CD4-positive, alpha-beta T cell (primary cell): ENCODE measurements around the gene ADARB2. TPM values are rescaled to one million over a fixed set of nuclear protein-coding genes. Genes with fewer than 3 reads are reported as not detected.

ENCODE experiments used
- ATAC-seq: fragments of 200-7000 bp; cut with Tn5 transposase; one replicate; pipeline ENCODE4 v1.10.0; 2022; ENCODE audit warnings: mild to moderate bottlenecking; ENCODE audit not compliant: poor library complexity
- CTCF ChIA-PET: fragments of 350-600 bp; sonication (Branson Sonifier 250); formaldehyde crosslinking; loops from one replicate; lab custom pipeline; 2021; ENCODE audit warnings: antibody characterized with exemption, inconsistent platforms; lab: Charles Lee
- POLR2A ChIA-PET: fragments of 350-600 bp; sonication (Branson Sonifier 250); formaldehyde crosslinking; loops from one replicate; lab custom pipeline; 2021; ENCODE audit warnings: antibody characterized with exemption, inconsistent platforms; lab: Charles Lee
- DNase-seq, 14 experiments: peaks; one replicate each; pipeline ENCODE4 v3.0.0-alpha.2; 2013 to 2020; ENCODE audit warnings: mixed read lengths in 2 of 14
- H3K27ac ChIP-seq, 2 donors: one replicate each; pipeline versions ENCODE4 v1.5.1 to v1.7.0; 2013; ENCODE audit warnings: low read length in 2 of 2, low read depth in 1 of 2, mild to moderate bottlenecking in 1 of 2
- H3K27me3 ChIP-seq, 2 experiments: 1 replicate in 1 of 2; 2 replicates in 1 of 2; pipeline versions ENCODE4 v1.6.1 to v1.7.0; 2013; ENCODE audit warnings: low read length in 2 of 2, control low read depth in 1 of 2, mild to moderate bottlenecking in 1 of 2, moderate library complexity in 1 of 2; ENCODE audit not compliant: insufficient read depth in 2 of 2, control insufficient read depth in 1 of 2
- H3K36me3 ChIP-seq: one replicate; pipeline ENCODE4 v1.6.1; 2013; ENCODE audit warnings: low read length, control low read depth; ENCODE audit not compliant: insufficient read depth
- H3K4me1 ChIP-seq: one replicate; pipeline ENCODE4 v1.6.1; 2013; ENCODE audit warnings: low read length, control low read depth; ENCODE audit not compliant: insufficient read depth
- H3K4me3 ChIP-seq: one replicate; pipeline ENCODE4 v1.5.1; 2013; ENCODE audit warnings: mild to moderate bottlenecking, low read length, moderate library complexity
- H3K9me3 ChIP-seq, 2 experiments: 1 replicate in 1 of 2; 2 replicates in 1 of 2; pipeline versions ENCODE4 v1.6.1 to v1.7.0; 2013; ENCODE audit warnings: low read length in 2 of 2, mild to moderate bottlenecking in 2 of 2, control low read depth in 1 of 2, moderate library complexity in 1 of 2; ENCODE audit not compliant: control insufficient read depth in 1 of 2, insufficient read depth in 1 of 2
- H3K27ac Mint-ChIP-seq: one replicate; pipeline ENCODE4 v1.8.0; 2020; ENCODE audit warnings: mixed read lengths
- H3K27me3 Mint-ChIP-seq: one replicate; pipeline ENCODE4 v1.8.0; 2021; ENCODE audit warnings: mixed read lengths
- H3K36me3 Mint-ChIP-seq: one replicate; pipeline ENCODE4 v1.8.0; 2021; ENCODE audit warnings: low read depth, mixed read lengths
- H3K4me1 Mint-ChIP-seq: one replicate; pipeline ENCODE4 v1.8.0; 2021; ENCODE audit warnings: low read depth, mixed read lengths
- H3K4me3 Mint-ChIP-seq: one replicate; pipeline ENCODE4 v1.8.0; 2020; ENCODE audit warnings: mild to moderate bottlenecking, mixed read lengths
- H3K9me3 Mint-ChIP-seq: one replicate; pipeline ENCODE4 v1.8.0; 2020; ENCODE audit warnings: mixed read lengths
- intact Hi-C, 2 experiments: fragments of 100-400 bp; cut with DNase I in 1 of 2; cut with micrococcal nuclease in 1 of 2; formaldehyde crosslinking; loops; one replicate each; pipeline versions ENCODE4 v1.15.1 to v1.9.0; 2023 to 2025; cut with DNase I, micrococcal nuclease
- total RNA-seq, 174 experiments: library from RNA in 2 of 174; stranded (reverse) in 2 of 174; gene quantifications; one replicate each; pipeline ENCODE4 v1.2.3 and lab custom pipeline; 2021 to 2026
- TF ChIP-seq, protein P1 (sequence below): fragments of 200-600 bp; IDR thresholded peaks from one replicate; pipeline ENCODE4 v1.8.0; 2022; ENCODE audit warnings: antibody characterized with exemption, mild to moderate bottlenecking

ADARB2 gene
- total RNA-seq, 2 experiments from 2014 or later, result 0.14 TPM; not detected in 1

DNA sequence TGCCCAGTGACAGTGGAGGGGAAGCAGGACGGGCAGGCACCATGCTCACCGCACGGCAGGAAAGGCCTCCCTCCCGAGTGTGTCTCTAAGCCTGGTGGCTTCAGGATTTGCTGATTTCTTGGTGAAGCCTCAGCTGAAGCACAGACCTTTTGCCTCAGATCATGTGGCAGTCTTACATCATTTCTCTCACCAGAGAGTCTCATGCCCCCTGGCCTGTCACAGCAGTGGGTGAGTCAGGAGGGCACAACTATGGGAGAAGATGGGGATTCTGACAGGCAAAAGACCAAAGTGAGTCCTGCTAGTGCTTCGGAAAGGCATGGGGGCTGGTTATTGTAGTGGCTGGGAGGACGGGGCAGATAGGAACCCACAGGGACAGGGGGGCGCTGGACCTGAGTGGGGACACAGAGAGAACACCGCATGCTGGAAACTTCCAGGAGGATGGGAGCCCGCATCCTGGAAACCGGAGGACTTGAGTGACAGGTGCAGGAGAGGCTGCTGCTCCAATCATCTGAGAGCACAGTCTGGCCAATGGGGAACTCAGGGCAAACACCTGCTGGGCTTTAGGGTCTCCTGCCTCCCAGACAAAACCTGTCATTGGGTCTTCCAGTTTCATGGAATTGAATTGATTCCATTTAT lies 166.8 kb downstream of the ADARB2 start:
- Mint-ChIP-seq H3K4me1 (no peaks in the 10 kb centered on the region), H3K9me3 (no peaks in the 10 kb centered on the region), H3K4me3 (no peak overlapping the region), H3K27ac (no peak overlapping the region), H3K36me3 (no peaks in the 10 kb centered on the region), H3K27me3 (peaks cover 4% of the 10 kb centered on the region)
- no peak overlapping the region for H3K4me3 ChIP-seq
- ATAC-seq (no peak), DNase-seq (no peak)
- no peak overlapping the region for H3K27ac ChIP-seq
- TF ChIP-seq, protein P1, sequence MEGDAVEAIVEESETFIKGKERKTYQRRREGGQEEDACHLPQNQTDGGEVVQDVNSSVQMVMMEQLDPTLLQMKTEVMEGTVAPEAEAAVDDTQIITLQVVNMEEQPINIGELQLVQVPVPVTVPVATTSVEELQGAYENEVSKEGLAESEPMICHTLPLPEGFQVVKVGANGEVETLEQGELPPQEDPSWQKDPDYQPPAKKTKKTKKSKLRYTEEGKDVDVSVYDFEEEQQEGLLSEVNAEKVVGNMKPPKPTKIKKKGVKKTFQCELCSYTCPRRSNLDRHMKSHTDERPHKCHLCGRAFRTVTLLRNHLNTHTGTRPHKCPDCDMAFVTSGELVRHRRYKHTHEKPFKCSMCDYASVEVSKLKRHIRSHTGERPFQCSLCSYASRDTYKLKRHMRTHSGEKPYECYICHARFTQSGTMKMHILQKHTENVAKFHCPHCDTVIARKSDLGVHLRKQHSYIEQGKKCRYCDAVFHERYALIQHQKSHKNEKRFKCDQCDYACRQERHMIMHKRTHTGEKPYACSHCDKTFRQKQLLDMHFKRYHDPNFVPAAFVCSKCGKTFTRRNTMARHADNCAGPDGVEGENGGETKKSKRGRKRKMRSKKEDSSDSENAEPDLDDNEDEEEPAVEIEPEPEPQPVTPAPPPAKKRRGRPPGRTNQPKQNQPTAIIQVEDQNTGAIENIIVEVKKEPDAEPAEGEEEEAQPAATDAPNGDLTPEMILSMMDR, result no peak
- POLR2A ChIA-PET, result interaction anchor here (0.8 kb wide), 1 partner anchor 1414 kb away, joined by 3 read pairs; no protein-coding TSS in a partner anchor
- H3K36me3 ChIP-seq, result no peaks in the 10 kb centered on the region
- peaks cover 0 to 7% of the 10 kb centered on the region in 2 experiments for H3K9me3 ChIP-seq
- CTCF ChIA-PET, result no interaction called here
- no peaks in the 10 kb centered on the region for H3K27me3 ChIP-seq
- no peaks in the 10 kb centered on the region for H3K4me1 ChIP-seq
- intact Hi-C loops, result no loop called here

DNA sequence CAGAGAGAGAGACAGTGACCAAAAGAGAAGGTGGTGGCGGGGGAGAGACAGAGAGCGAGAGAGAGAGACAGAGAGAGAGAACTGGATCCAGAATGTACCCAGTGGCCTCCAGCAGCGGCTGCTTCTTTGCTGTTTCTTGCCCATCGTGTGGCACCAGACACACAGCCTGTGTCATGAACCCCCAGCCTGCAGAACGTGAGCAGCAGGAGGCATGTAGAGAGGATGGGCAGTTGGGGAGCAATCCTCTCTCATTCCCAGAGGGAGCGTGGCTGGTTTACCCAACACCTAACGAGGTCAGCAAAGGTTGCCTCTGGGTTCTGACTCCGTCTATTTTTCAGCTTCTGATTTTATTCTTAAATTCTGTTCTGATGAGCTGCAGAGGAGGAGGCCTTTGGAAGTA lies 168.1 kb downstream of the ADARB2 start:
- ChIA-PET POLR2A (no interaction called here), CTCF (no interaction called here)
- DNase-seq (no peak), ATAC-seq (no peak)
- Mint-ChIP-seq H3K4me3 (no peak overlapping the region), H3K36me3 (no peaks in the 10 kb centered on the region), H3K27me3 (peaks cover 7% of the 10 kb centered on the region), H3K27ac (no peak overlapping the region), H3K4me1 (no peaks in the 10 kb centered on the region), H3K9me3 (no peaks in the 10 kb centered on the region)
- H3K4me1 ChIP-seq, result no peaks in the 10 kb centered on the region
- no peaks in the 10 kb centered on the region for H3K27me3 ChIP-seq
- no peak overlapping the region for H3K4me3 ChIP-seq
- peaks cover 0 to 7% of the 10 kb centered on the region in 2 experiments for H3K9me3 ChIP-seq
- intact Hi-C loops, result no loop called here
- H3K36me3 ChIP-seq, result no peaks in the 10 kb centered on the region
- TF ChIP-seq, protein P1, result no peak
- no peak overlapping the region for H3K27ac ChIP-seq

GRCh38 chr10:1567742-1568495 lies 169.4 kb downstream of the ADARB2 start:
- H3K27ac Mint-ChIP-seq, result no peak overlapping the region
- Histone ChIP-seq H3K9me3 (peaks cover 0 to 7% of the 10 kb centered on the region in 2 experiments), H3K36me3 (no peaks in the 10 kb centered on the region), H3K4me3 (no peak overlapping the region), H3K27me3 (no peaks in the 10 kb centered on the region), H3K27ac (no peak overlapping the region), H3K4me1 (no peaks in the 10 kb centered on the region)
- POLR2A ChIA-PET, result no interaction called here
- no peak overlapping the region for H3K4me3 Mint-ChIP-seq
- no peak for ATAC-seq
- peaks cover 5% of the 10 kb centered on the region for H3K27me3 Mint-ChIP-seq
- H3K9me3 Mint-ChIP-seq, result no peaks in the 10 kb centered on the region
- intact Hi-C loops, result no loop called here
- CTCF ChIA-PET, result no interaction called here
- no peaks in the 10 kb centered on the region for H3K4me1 Mint-ChIP-seq
- TF ChIP-seq, protein P1, result no peak
- H3K36me3 Mint-ChIP-seq, result no peaks in the 10 kb centered on the region
- DNase-seq, result no peak
